GM21825 (cell line): ENCODE results near the gene ABI3.
"Not testable (repeated sequence)": the region's sequence is repeated elsewhere in the genome, so short reads cannot be mapped to it uniquely, and the experiment has no call there.

Experiments
- ATAC-seq: cut with Tn5 transposase; IDR thresholded peaks from one replicate; pipeline ENCODE4 v1.9.1; 2021; ENCODE audit warnings: mild to moderate bottlenecking, moderate library complexity; ENCODE audit not compliant: unreplicated experiment

The ABI3 gene

GRCh38 chr17:49249292-49249794 is 38.8 kb downstream of the ABI3 start:
- ATAC-seq: no peak

- ATAC-seq: no peak
Measured at GRCh38 chr17:49249890-49250522, 39.5 kb downstream of the ABI3 start.

GRCh38 chr17:49252148-49252695 is 41.7 kb downstream of the ABI3 start:
- no peak for ATAC-seq

GRCh38 chr17:49254066-49254465 is 43.6 kb downstream of the ABI3 start:
- ATAC-seq: no peak

- no peak for ATAC-seq
Measured at GRCh38 chr17:49255125-49255524, 44.6 kb downstream of the ABI3 start.

GRCh38 chr17:49258394-49258793 is 47.9 kb downstream of the ABI3 start:
- no peak for ATAC-seq

- ATAC-seq: no peak
Measured at GRCh38 chr17:49259663-49260010, 49.1 kb downstream of the ABI3 start.

GRCh38 chr17:49260011-49260816 is 49.7 kb downstream of the ABI3 start:
- no peak for ATAC-seq

- no peak for ATAC-seq
Measured at GRCh38 chr17:49260817-49261291, 50.3 kb downstream of the ABI3 start.

GRCh38 chr17:49261540-49261939 is 51.0 kb downstream of the ABI3 start:
- ATAC-seq: not testable (repeated sequence)

- no peak for ATAC-seq
Measured at GRCh38 chr17:49266233-49266632, 55.7 kb downstream of the ABI3 start.

- no peak for ATAC-seq
Measured at GRCh38 chr17:49267912-49268311, 57.4 kb downstream of the ABI3 start.

- ATAC-seq: no peak
Measured at GRCh38 chr17:49269356-49269755, 58.8 kb downstream of the ABI3 start.
